Bronchial epithelial cell (primary cell): ENCODE measurements around the gene DNAJB8. TPM values are rescaled to one million over a fixed set of nuclear protein-coding genes. Genes with fewer than 3 reads are reported as not detected.

Source experiments
- DNase-seq: peaks from one replicate; pipeline ENCODE4 v3.0.0-alpha.2; 2010; ENCODE audit warnings: low read depth
- FAIRE-seq: peaks from 2 replicates; lab custom pipeline; 2011; peaks lifted over from hg19 to GRCh38; lab: Jason Lieb, UNC
- H3K27me3 ChIP-seq: 2 replicates; pipeline ENCODE4 v1.5.1; 2011; ENCODE audit warnings: low read length; ENCODE audit not compliant: control insufficient read depth, insufficient read depth
- H3K36me3 ChIP-seq: 2 replicates; pipeline ENCODE4 v1.5.1; 2011; ENCODE audit warnings: low read length; ENCODE audit not compliant: control insufficient read depth, insufficient read depth
- H3K4me3 ChIP-seq: 2 replicates; pipeline ENCODE4 v1.5.1; 2011; ENCODE audit warnings: mild to moderate bottlenecking, low read depth, low read length, control low read depth
- CTCF ChIP-seq: IDR thresholded peaks from 2 replicates; pipeline ENCODE4 v1.5.1; 2011; ENCODE audit warnings: mild to moderate bottlenecking, moderate library complexity, low read length, control low read depth, inconsistent platforms; ENCODE audit not compliant: insufficient read depth, severe bottlenecking
- total RNA-seq: library from RNA; depleted of rRNA; stranded (reverse); fragments of >200 nt; gene quantifications from 2 replicates; pipeline ENCODE4 v1.2.1, GENCODE V29; 2014

The DNAJB8 gene
- total RNA-seq, 1 donor from 2014 or later = not detected

- FAIRE-seq (no peak), DNase-seq (no peak)
- peak; percentile 65 for TF ChIP-seq CTCF
- Histone ChIP-seq H3K4me3 (peak overlapping the region; percentile 26), H3K27me3 (peaks cover 31% of the 10 kb centered on the region), H3K36me3 (no peaks in the 10 kb centered on the region)
These were observed 30.8 kb upstream of the DNAJB8 start for GRCh38 chr3:128497305-128498126.

GRCh38 chr3:128496602-128497304 lies 30.1 kb upstream of the DNAJB8 start:
- DNase-seq (no peak), FAIRE-seq (no peak)
- no peaks in the 10 kb centered on the region for H3K36me3 ChIP-seq
- TF ChIP-seq CTCF = no peak
- H3K27me3 ChIP-seq = peaks cover 39% of the 10 kb centered on the region
- H3K4me3 ChIP-seq = peak overlapping the region; percentile 26

GRCh38 chr3:128496019-128496601 lies 29.4 kb upstream of the DNAJB8 start:
- Histone ChIP-seq H3K36me3 (no peaks in the 10 kb centered on the region), H3K27me3 (peaks cover 45% of the 10 kb centered on the region), H3K4me3 (no peak overlapping the region)
- FAIRE-seq (no peak), DNase-seq (no peak)
- TF ChIP-seq CTCF = no peak

GRCh38 chr3:128495435-128495970 lies 28.8 kb upstream of the DNAJB8 start:
- FAIRE-seq (no peak), DNase-seq (no peak)
- H3K4me3 ChIP-seq = no peak overlapping the region
- no peaks in the 10 kb centered on the region for H3K36me3 ChIP-seq
- H3K27me3 ChIP-seq = peaks cover 51% of the 10 kb centered on the region
- TF ChIP-seq CTCF = no peak

GRCh38 chr3:128494367-128494650 lies 27.6 kb upstream of the DNAJB8 start:
- FAIRE-seq = no peak
- Histone ChIP-seq H3K27me3 (peaks cover 62% of the 10 kb centered on the region), H3K36me3 (no peaks in the 10 kb centered on the region), H3K4me3 (no peak overlapping the region)
- TF ChIP-seq CTCF = no peak
- no peak for DNase-seq
